Keratinocyte (primary cell): Measurements from ENCODE around the gene C21orf91.

Experiments
- CTCF ChIP-seq, 3 experiments: IDR thresholded peaks in 1 of 3; conservative IDR thresholded peaks in 1 of 3; optimal IDR thresholded peaks in 1 of 3; 2 replicates in 2 of 3; 3 replicates in 1 of 3; pipeline versions ENCODE3 to v1.5.1; 2011; ENCODE audit warnings: low read length in 3 of 3, mild to moderate bottlenecking in 3 of 3, moderate library complexity in 2 of 3, control low read depth in 1 of 3, inconsistent platforms in 1 of 3; ENCODE audit not compliant: insufficient read depth in 2 of 3; ENCODE audit errors: extremely low read depth in 1 of 3
- EZH2 ChIP-seq: IDR thresholded peaks from one replicate; pipeline ENCODE4 v1.6.1; 2012; ENCODE audit warnings: inconsistent platforms, mild to moderate bottlenecking, low read length, moderate library complexity

GRCh38 chr21:17783481-17784179, 35.5 kb downstream of the C21orf91 start:
- TF ChIP-seq CTCF (optimal IDR thresholded peaks at IDR 0.05 in 1 of 3, IDR thresholded peaks at IDR 0.05 in 1 of 3, conservative IDR thresholded peaks at IDR 0.05 in 1 of 3; ENCODE audit: extremely low read depth in 1 of 3, insufficient read depth in 2 of 3, low read length in 3 of 3): no peak
- no peak for TF ChIP-seq EZH2
